DND-41 (cell line): ENCODE results near the gene PRRC2C.

Experiments used
- ATAC-seq: fragments of 200-7000 bp; cut with Tn5 transposase; 3 replicates; pipeline ENCODE4 v1.9.1; 2021; ENCODE audit warnings: low read depth; ENCODE audit not compliant: insufficient read depth
- DNase-seq: peaks from one replicate; pipeline ENCODE4 v3.0.0-alpha.2; 2020
- H2AFZ ChIP-seq: 2 replicates; pipeline ENCODE4 v1.6.0; 2012; ENCODE audit warnings: low read depth, low read length
- H3K27ac ChIP-seq: 2 replicates; pipeline ENCODE4 v1.5.1; 2012; ENCODE audit warnings: low read length, inconsistent platforms
- H3K27me3 ChIP-seq: fragments of 200-600 bp; sonication (generic); 2 replicates; pipeline ENCODE4 v1.6.0; 2012; ENCODE audit warnings: low read length, mild to moderate bottlenecking, inconsistent platforms; ENCODE audit not compliant: insufficient read depth, poor library complexity
- H3K36me3 ChIP-seq: 2 replicates; pipeline ENCODE4 v1.5.1; 2012; ENCODE audit warnings: low read length, inconsistent platforms; ENCODE audit not compliant: insufficient read depth
- H3K4me1 ChIP-seq: 2 replicates; pipeline ENCODE4 v1.5.1; 2012; ENCODE audit warnings: mild to moderate bottlenecking, low read length; ENCODE audit not compliant: insufficient read depth
- H3K4me2 ChIP-seq: 2 replicates; pipeline ENCODE4 v1.6.0; 2012; ENCODE audit warnings: mild to moderate bottlenecking, moderate library complexity, low read length, inconsistent platforms; ENCODE audit not compliant: insufficient read depth
- H3K4me3 ChIP-seq, 2 experiments: fragments of 200-600 bp in 1 of 2; shearing (Covaris generic) in 1 of 2; 2 replicates each; pipeline ENCODE4 v1.5.1; 2012 to 2016; ENCODE audit warnings: inconsistent platforms in 2 of 2, low read length in 2 of 2, mild to moderate bottlenecking in 2 of 2, low read depth in 1 of 2, moderate library complexity in 1 of 2
- H3K79me2 ChIP-seq: 2 replicates; pipeline ENCODE4 v1.6.0; 2012; ENCODE audit warnings: low read length, inconsistent platforms; ENCODE audit not compliant: insufficient read depth
- H3K9ac ChIP-seq: 2 replicates; pipeline ENCODE4 v1.6.0; 2012; ENCODE audit warnings: low read depth, mild to moderate bottlenecking, inconsistent platforms, low read length, moderate library complexity
- H3K9me3 ChIP-seq: 2 replicates; pipeline ENCODE4 v1.5.1; 2012; ENCODE audit warnings: low read length, moderate library complexity, mild to moderate bottlenecking, inconsistent platforms; ENCODE audit not compliant: insufficient read depth, severe bottlenecking
- H4K20me1 ChIP-seq: 2 replicates; pipeline ENCODE4 v1.6.0; 2012; ENCODE audit warnings: low read length; ENCODE audit not compliant: insufficient read depth
- EZH2 ChIP-seq: IDR thresholded peaks from 3 replicates; pipeline ENCODE4 v1.6.1; 2012; ENCODE audit warnings: borderline replicate concordance, low read depth, mild to moderate bottlenecking, moderate library complexity, low read length, inconsistent platforms; ENCODE audit not compliant: severe bottlenecking
- TF ChIP-seq, protein P1 (sequence below): IDR thresholded peaks from 2 replicates; pipeline ENCODE4 v1.5.1; 2012; ENCODE audit warnings: borderline replicate concordance, low read length, moderate library complexity, mild to moderate bottlenecking; ENCODE audit not compliant: poor library complexity, severe bottlenecking; ENCODE audit errors: extremely low read depth

The PRRC2C gene

DNA sequence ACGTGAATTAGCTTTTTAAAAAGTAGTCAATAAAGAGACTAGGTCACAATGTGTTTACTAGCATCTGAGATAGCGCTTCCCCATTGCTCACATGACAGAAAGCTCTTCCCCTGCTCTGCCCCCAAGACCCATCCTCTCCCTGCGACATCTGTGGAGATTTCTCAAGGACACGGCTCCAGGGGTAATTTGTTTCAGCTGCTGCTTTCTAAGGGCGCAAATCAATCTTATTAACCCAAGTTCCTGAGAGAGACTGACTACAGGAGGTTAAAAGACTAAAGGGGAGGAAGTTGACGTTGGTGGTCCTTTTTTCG, 136.8 kb downstream of the PRRC2C start, which contains the start of gene MYOCOS:
MYOCOS (plus strand) TSS at position 92 of the 311 bp plus-strand sequence. CDS start 1,641 bp downstream, outside the sequence.
- no peak within 1 kb of the TSS for H3K27ac ChIP-seq
- no peak within 1 kb of the TSS for H2AFZ ChIP-seq
- no peaks in the 10 kb centered on the region for H3K27me3 ChIP-seq
- H3K4me1 ChIP-seq: no peaks in the 10 kb centered on the region
- H4K20me1 ChIP-seq: no peaks in the 10 kb centered on the region
- H3K9ac ChIP-seq: no peak within 1 kb of the TSS
- no peaks in the 10 kb centered on the region for H3K79me2 ChIP-seq
- H3K9me3 ChIP-seq: no peaks in the 10 kb centered on the region
- H3K4me2 ChIP-seq: no peak within 1 kb of the TSS
- DNase-seq (no peak), ATAC-seq (no peak)
- TF ChIP-seq, protein P1, sequence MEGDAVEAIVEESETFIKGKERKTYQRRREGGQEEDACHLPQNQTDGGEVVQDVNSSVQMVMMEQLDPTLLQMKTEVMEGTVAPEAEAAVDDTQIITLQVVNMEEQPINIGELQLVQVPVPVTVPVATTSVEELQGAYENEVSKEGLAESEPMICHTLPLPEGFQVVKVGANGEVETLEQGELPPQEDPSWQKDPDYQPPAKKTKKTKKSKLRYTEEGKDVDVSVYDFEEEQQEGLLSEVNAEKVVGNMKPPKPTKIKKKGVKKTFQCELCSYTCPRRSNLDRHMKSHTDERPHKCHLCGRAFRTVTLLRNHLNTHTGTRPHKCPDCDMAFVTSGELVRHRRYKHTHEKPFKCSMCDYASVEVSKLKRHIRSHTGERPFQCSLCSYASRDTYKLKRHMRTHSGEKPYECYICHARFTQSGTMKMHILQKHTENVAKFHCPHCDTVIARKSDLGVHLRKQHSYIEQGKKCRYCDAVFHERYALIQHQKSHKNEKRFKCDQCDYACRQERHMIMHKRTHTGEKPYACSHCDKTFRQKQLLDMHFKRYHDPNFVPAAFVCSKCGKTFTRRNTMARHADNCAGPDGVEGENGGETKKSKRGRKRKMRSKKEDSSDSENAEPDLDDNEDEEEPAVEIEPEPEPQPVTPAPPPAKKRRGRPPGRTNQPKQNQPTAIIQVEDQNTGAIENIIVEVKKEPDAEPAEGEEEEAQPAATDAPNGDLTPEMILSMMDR: no peak
- no peak for TF ChIP-seq EZH2
- no peak within 1 kb of the TSS for H3K4me3 ChIP-seq
- no peaks in the 10 kb centered on the region for H3K36me3 ChIP-seq

DNA sequence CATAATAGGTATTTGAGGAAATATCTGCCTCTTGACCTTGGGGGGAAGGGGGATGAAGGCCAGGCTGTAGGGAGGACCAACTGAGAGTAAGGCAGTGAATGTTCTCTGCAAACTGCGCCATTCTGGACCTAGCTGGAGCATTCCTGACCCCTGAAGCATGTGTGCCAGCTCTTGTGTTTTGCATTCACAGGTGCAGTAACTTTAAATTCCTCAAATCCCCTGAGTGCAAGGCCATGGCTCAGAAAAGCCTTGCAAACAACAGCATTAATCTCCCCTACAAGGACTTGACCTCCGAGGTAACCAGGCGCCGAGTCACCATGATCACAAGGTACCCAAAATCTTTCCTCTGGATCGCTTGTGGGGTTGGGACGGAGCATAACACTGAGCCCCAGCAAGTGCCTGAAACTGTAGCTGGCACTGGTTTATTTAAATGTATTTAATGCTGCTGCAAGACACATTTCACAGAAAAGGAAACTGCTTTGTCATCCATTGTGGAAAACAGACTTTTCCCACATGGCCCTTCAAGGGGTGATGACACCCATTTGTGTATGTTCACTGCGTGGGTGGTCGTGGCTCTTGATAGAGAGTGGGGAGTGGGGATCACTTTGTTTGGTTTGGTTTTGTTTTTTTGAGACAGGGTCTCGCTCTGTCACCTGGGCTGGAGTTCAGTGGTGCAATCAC, 138.5 kb downstream of the PRRC2C start:
- H4K20me1 ChIP-seq: no peaks in the 10 kb centered on the region
- DNase-seq: no peak
- H3K4me1 ChIP-seq: no peaks in the 10 kb centered on the region
- H3K4me2 ChIP-seq: no peak overlapping the region
- no peaks in the 10 kb centered on the region for H3K36me3 ChIP-seq
- no peak overlapping the region for H3K9ac ChIP-seq
- no peak for TF ChIP-seq EZH2
- no peaks in the 10 kb centered on the region for H3K27me3 ChIP-seq
- no peak overlapping the region for H2AFZ ChIP-seq
- H3K79me2 ChIP-seq: no peaks in the 10 kb centered on the region
- no peak overlapping the region for H3K27ac ChIP-seq
- no peak for ATAC-seq
- H3K9me3 ChIP-seq: no peaks in the 10 kb centered on the region
- H3K4me3 ChIP-seq: no peak overlapping the region

DNA sequence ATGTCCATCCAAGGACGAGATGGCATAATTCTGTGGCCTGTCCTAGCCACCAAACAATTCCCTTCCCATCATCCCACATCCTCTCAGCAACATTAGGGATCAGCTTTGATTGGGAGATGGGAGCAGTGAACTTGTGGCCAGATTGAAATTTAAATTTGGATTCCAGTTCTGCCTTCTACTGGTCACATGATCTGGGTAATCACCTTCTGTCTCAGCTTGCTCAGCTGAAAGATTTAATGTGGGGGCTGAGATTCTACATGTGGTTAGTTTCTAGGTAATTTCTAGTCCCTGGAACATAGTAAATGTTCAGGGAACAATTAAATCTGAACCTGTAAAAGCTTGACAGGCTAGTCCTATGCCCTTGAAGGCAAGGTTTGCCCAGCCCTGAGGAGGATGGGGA, 139.9 kb downstream of the PRRC2C start:
- no peak for TF ChIP-seq EZH2
- TF ChIP-seq, protein P1: no peak
- H3K4me1 ChIP-seq: no peaks in the 10 kb centered on the region
- ATAC-seq (no peak), DNase-seq (no peak)
- no peaks in the 10 kb centered on the region for H4K20me1 ChIP-seq
- H3K9ac ChIP-seq: no peak overlapping the region
- no peaks in the 10 kb centered on the region for H3K36me3 ChIP-seq
- H3K27me3 ChIP-seq: no peaks in the 10 kb centered on the region
- H3K27ac ChIP-seq: no peak overlapping the region
- no peak overlapping the region for H2AFZ ChIP-seq
- no peak overlapping the region for H3K4me2 ChIP-seq
- H3K79me2 ChIP-seq: no peaks in the 10 kb centered on the region
- H3K9me3 ChIP-seq: no peaks in the 10 kb centered on the region
- no peak overlapping the region for H3K4me3 ChIP-seq

DNA sequence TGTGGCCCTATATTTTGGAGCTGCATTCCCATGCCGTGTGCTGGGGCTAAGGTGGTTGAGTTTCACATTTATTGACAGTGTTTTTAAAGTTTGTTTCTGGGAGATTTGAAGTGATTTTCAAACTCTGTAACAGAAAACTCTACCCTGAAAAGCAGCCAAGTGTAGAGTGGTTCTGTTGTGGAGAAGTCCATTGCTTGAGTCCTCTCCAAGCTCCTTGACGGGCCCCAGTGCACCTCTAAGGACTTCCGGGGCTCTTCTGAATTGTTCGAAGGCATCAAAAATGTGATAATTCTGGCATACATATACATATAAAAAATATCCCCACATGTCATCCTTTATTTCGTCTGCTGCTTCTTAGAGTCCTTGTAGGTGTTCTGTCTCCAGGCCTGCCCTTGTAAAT, 141.7 kb downstream of the PRRC2C start:
- no peaks in the 10 kb centered on the region for H4K20me1 ChIP-seq
- no peak overlapping the region for H3K27ac ChIP-seq
- H3K79me2 ChIP-seq: no peaks in the 10 kb centered on the region
- H3K4me2 ChIP-seq: no peak overlapping the region
- no peak overlapping the region for H3K9ac ChIP-seq
- H3K36me3 ChIP-seq: no peaks in the 10 kb centered on the region
- ATAC-seq: no peak
- H3K4me3 ChIP-seq: no peak overlapping the region
- no peak for DNase-seq
- H2AFZ ChIP-seq: no peak overlapping the region
- no peak for TF ChIP-seq EZH2
- TF ChIP-seq, protein P1: no peak
- H3K27me3 ChIP-seq: no peaks in the 10 kb centered on the region
- no peaks in the 10 kb centered on the region for H3K9me3 ChIP-seq
- no peaks in the 10 kb centered on the region for H3K4me1 ChIP-seq
